HL-60 (cell line): ENCODE measurements around the gene C5orf58.

Experiments used
- DNase-seq, 2 experiments: peaks; one replicate each; pipeline ENCODE4 v3.0.0-alpha.2; 2010 to 2020; ENCODE audit warnings: low read depth in 1 of 2, low spot score in 1 of 2
- H3K27ac ChIP-seq: fragments of 250-450 bp; sonication (Bioruptor Pico); replicated peaks from 2 replicates; pipeline ENCODE4 v1.5.1; 2020; ENCODE audit warnings: mild to moderate bottlenecking, moderate library complexity
- H3K27me3 ChIP-seq: fragments of 250-450 bp; sonication (Bioruptor Pico); 2 replicates; pipeline ENCODE4 v1.5.1; 2021; ENCODE audit warnings: mild to moderate bottlenecking, moderate library complexity; ENCODE audit not compliant: insufficient read depth, poor library complexity, severe bottlenecking
- H3K4me3 ChIP-seq: replicated peaks from 2 replicates; pipeline ENCODE4 v1.5.1; 2011; ENCODE audit warnings: mild to moderate bottlenecking, control low read depth, low read length; ENCODE audit not compliant: insufficient read depth
- CTCF ChIP-seq: IDR thresholded peaks from one replicate; pipeline ENCODE4 v1.5.1; 2011; ENCODE audit warnings: low read length, control low read depth, inconsistent platforms; ENCODE audit not compliant: insufficient read depth
- GABPA ChIP-seq: IDR thresholded peaks from 2 replicates; pipeline ENCODE4 v1.6.1; 2012; ENCODE audit warnings: low read depth
- POLR2AphosphoS5 ChIP-seq: IDR thresholded peaks from 2 replicates; pipeline ENCODE4 v1.6.1; 2012; ENCODE audit warnings: low read depth
- REST ChIP-seq: IDR thresholded peaks from 2 replicates; pipeline ENCODE4 v1.6.1; 2012; ENCODE audit warnings: low read depth; ENCODE audit not compliant: insufficient replicate concordance
- SPI1 ChIP-seq: IDR thresholded peaks from 2 replicates; pipeline ENCODE4 v1.6.1; 2012; ENCODE audit warnings: low read depth, mild to moderate bottlenecking, borderline replicate concordance

Gene C5orf58

GRCh38 chr5:170192829-170193228 lies 40.0 kb upstream of the C5orf58 start:
- H3K27me3 ChIP-seq = no peaks in the 10 kb centered on the region
- TF ChIP-seq CTCF = no peak
- no peak for TF ChIP-seq SPI1
- TF ChIP-seq REST = no peak
- no peak for TF ChIP-seq GABPA
- TF ChIP-seq POLR2AphosphoS5 = no peak
- H3K27ac ChIP-seq = no peak overlapping the region
- DNase-seq = no peak
- no peak overlapping the region for H3K4me3 ChIP-seq

GRCh38 chr5:170195961-170196360 lies 36.8 kb upstream of the C5orf58 start:
- Histone ChIP-seq H3K27ac (no peak overlapping the region), H3K4me3 (no peak overlapping the region), H3K27me3 (no peaks in the 10 kb centered on the region)
- DNase-seq = no peak
- TF ChIP-seq SPI1 (no peak), REST (no peak), GABPA (no peak), POLR2AphosphoS5 (no peak), CTCF (no peak)

- DNase-seq = no peak
- no peak overlapping the region for H3K27ac ChIP-seq
- no peak overlapping the region for H3K4me3 ChIP-seq
- TF ChIP-seq REST = no peak
- TF ChIP-seq POLR2AphosphoS5 = no peak
- TF ChIP-seq SPI1 = no peak
- TF ChIP-seq GABPA = no peak
- TF ChIP-seq CTCF = no peak
- H3K27me3 ChIP-seq = no peaks in the 10 kb centered on the region
Measured at GRCh38 chr5:170200876-170201275, 31.9 kb upstream of the C5orf58 start.
